NCI-H1436 (cell line): ENCODE data around the gene NR5A1.

Experiments
- DNase-seq: peaks from one replicate; lab custom pipeline; 2025; lab: John Stamatoyannopoulos, UW

NR5A1 gene

GRCh38 chr9:124440786-124441185 lies 66.4 kb downstream of the NR5A1 start:
- no peak for DNase-seq

GRCh38 chr9:124439686-124440243 lies 67.4 kb downstream of the NR5A1 start:
- DNase-seq = no peak

DNA sequence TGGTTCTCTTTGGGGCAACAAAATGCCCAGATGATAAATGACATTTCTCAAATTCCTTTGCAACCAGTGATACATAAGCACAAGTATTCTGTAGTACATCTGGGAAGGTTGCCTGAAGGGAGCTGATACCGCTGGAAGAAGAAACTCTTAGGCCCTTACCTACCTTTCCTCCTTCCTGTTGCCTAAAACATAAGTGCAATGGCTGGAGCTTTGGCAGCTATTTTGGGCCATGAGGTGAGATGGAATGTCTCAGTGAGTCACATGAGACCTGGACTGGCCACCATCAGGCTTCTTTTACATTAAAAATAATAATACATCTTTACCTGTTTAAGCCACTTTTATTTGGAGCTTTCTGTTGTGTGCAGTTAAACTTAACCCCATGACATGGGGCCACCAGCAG lies 68.1 kb downstream of the NR5A1 start:
- no peak for DNase-seq

- DNase-seq = no peak
These were observed 69.1 kb downstream of the NR5A1 start for GRCh38 chr9:124438091-124438490.

DNA sequence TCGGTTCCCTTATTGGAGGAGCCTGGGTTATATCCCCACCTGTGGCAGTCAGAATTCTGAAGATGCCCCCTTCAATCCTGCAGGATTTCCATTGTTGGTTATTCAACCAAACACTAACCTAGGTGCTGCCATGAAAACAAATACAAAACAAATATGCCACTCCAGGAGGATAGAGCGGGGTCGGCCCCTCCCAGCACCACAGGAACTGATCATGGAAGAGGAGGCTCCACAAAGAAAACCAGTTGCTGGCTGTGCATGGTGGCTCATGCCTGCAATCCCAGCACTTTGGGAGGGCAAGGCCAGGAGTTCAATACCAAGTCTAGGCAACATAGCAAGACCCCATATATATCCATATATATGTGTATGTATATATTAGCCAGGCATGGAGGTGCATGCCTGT lies 70.1 kb downstream of the NR5A1 start:
- no peak for DNase-seq

DNA sequence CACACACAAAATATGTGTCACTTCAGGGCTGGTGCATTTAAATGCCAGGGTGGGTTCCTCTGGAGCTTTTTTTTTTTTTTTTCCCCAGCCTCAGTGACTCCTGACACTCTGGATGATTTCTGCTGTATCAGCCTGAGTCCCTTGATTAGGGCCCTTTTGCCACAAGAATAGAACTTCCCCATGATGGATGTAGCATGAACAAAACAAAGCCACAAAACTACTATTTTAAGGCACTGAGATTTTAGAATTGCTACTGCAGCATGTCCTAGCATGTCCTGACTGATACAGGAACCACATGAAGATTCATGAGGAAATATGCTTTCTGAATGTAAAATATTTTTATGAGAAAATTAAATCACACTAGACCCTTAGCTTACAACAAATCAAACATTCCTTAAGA lies 70.9 kb downstream of the NR5A1 start:
- DNase-seq = no peak
